ENCODE results near the gene VAV3. TPM values are rescaled to one million over a fixed set of nuclear protein-coding genes. Genes with fewer than 3 reads are reported as not detected.

Gene VAV3
- total and polyA plus RNA-seq, 12 donors, result 1.1 to 8.5 (median 4.1) TPM

- Histone ChIP-seq H3K4me3 (no peak overlapping the region), H3K27ac (no peak overlapping the region), H3K9me3 (replicated peaks in 1 of 3) (no peaks in the 10 kb centered on the region), H3K27me3 (no peaks in the 10 kb centered on the region), H3K36me3 (replicated peaks in 1 of 2) (no peaks in the 10 kb centered on the region), H3K4me1 (replicated peaks in 1 of 2) (no peaks in the 10 kb centered on the region)
- DNase-seq, result no peak
- TF ChIP-seq POLR2A (IDR thresholded peaks at IDR 0.05) (no peak), CTCF (IDR thresholded peaks at IDR 0.05) (no peak)
- WGBS, 4 donors, result 71 to 86% (median 78%) methylated on average over 1 of the region's 1 CpG
- intact Hi-C loops (cut with DNase I), result no loop called here
Observed at GRCh38 chr1:107551456-107551855, 413.5 kb downstream of the VAV3 start.

GRCh38 chr1:107550358-107550757, 414.6 kb downstream of the VAV3 start:
- 75 to 87% (median 81%) methylated on average over 5 of the region's 5 CpGs for WGBS, 4 donors
- Histone ChIP-seq H3K4me3 (no peak overlapping the region), H3K27me3 (no peaks in the 10 kb centered on the region), H3K9me3 (replicated peaks in 1 of 3) (no peaks in the 10 kb centered on the region), H3K4me1 (replicated peaks in 1 of 2) (no peaks in the 10 kb centered on the region), H3K27ac (no peak overlapping the region), H3K36me3 (replicated peaks in 1 of 2) (no peaks in the 10 kb centered on the region)
- no peak for DNase-seq
- intact Hi-C loops (cut with DNase I), result no loop called here
- no peak for TF ChIP-seq POLR2A (IDR thresholded peaks at IDR 0.05)
- no peak for TF ChIP-seq CTCF (IDR thresholded peaks at IDR 0.05)

- Histone ChIP-seq H3K4me1 (replicated peaks in 1 of 2) (no peaks in the 10 kb centered on the region), H3K27me3 (no peaks in the 10 kb centered on the region), H3K9me3 (replicated peaks in 1 of 3) (no peaks in the 10 kb centered on the region), H3K36me3 (replicated peaks in 1 of 2) (no peaks in the 10 kb centered on the region), H3K27ac (no peak overlapping the region), H3K4me3 (no peak overlapping the region)
- 67 to 75% (median 71%) methylated on average over 3 of the region's 3 CpGs for WGBS, 4 donors
- no peak for DNase-seq
- intact Hi-C loops (cut with DNase I), result no loop called here
- TF ChIP-seq CTCF (IDR thresholded peaks at IDR 0.05) (no peak), POLR2A (IDR thresholded peaks at IDR 0.05) (no peak)
Observed at GRCh38 chr1:107549152-107549810, 415.7 kb downstream of the VAV3 start.

GRCh38 chr1:107548276-107548675, 416.7 kb downstream of the VAV3 start:
- Histone ChIP-seq H3K9me3 (replicated peaks in 1 of 3) (no peaks in the 10 kb centered on the region), H3K36me3 (replicated peaks in 1 of 2) (no peaks in the 10 kb centered on the region), H3K4me3 (no peak overlapping the region), H3K27me3 (no peaks in the 10 kb centered on the region), H3K27ac (no peak overlapping the region), H3K4me1 (replicated peaks in 1 of 2) (no peaks in the 10 kb centered on the region)
- intact Hi-C loops (cut with DNase I), result no loop called here
- no peak for DNase-seq
- TF ChIP-seq POLR2A (IDR thresholded peaks at IDR 0.05) (no peak), CTCF (IDR thresholded peaks at IDR 0.05) (no peak)
- 66 to 81% (median 79%) methylated on average over 3 of the region's 3 CpGs for WGBS, 4 donors

All from adrenal gland (tissue), 12 donors.